Measurements from ENCODE around the gene OLA1.

Gene OLA1

DNA sequence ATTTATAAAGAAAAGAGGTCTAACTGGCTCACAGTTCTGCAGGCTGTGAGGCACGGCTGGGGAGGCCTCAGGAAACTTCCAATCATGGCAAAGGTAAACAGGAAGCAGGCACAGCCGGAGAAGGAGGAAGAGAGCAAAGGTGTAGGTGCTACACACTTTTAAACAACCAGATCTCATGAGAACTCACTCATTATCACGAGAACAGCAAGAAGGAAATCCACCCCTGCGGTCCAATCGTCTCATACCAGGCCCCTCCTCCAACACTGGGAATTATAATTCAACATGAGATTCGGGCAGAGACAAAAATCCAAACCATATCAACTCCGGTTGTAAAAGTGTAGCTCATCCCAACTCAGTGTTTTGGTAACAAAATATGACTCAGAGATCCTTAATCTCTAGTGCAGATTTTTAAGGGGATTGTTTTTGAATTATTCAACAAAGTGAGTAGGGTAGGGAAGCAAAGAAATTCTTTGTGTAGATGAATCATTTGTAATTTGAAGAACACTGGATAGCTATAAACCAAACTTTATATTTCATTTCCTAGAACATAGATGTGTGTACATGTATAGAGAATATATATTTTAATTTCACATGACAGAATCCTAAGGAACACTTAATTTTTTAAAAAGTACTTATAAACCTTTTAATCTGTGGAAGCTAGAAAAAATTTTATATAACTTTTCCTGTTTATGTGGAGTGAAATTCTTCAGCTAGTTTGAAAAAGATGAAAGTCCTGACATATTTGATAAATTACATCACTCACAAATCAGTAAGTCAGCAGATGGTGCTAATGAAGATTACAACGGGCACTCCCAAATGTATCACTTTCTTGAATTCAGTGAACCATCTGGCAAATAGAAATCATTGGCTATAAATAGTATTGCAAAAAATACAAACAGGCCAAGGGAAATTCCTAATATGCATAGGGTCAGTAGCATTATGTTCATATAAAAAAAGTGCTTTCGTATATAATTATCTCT lies 130.1 kb downstream of the OLA1 start:
- no peak for ATAC-seq

- ATAC-seq: no peak
These were observed 136.3 kb downstream of the OLA1 start for GRCh38 chr2:174112073-174112472.

GRCh38 chr2:174108579-174108978 lies 139.8 kb downstream of the OLA1 start:
- no peak for ATAC-seq

- ATAC-seq: no peak
These were observed 141.6 kb downstream of the OLA1 start for GRCh38 chr2:174106736-174107135.

- no peak for ATAC-seq
These were observed 153.8 kb downstream of the OLA1 start for GRCh38 chr2:174094542-174094941.

GRCh38 chr2:174090476-174090875 lies 157.9 kb downstream of the OLA1 start:
- ATAC-seq: no peak

DNA sequence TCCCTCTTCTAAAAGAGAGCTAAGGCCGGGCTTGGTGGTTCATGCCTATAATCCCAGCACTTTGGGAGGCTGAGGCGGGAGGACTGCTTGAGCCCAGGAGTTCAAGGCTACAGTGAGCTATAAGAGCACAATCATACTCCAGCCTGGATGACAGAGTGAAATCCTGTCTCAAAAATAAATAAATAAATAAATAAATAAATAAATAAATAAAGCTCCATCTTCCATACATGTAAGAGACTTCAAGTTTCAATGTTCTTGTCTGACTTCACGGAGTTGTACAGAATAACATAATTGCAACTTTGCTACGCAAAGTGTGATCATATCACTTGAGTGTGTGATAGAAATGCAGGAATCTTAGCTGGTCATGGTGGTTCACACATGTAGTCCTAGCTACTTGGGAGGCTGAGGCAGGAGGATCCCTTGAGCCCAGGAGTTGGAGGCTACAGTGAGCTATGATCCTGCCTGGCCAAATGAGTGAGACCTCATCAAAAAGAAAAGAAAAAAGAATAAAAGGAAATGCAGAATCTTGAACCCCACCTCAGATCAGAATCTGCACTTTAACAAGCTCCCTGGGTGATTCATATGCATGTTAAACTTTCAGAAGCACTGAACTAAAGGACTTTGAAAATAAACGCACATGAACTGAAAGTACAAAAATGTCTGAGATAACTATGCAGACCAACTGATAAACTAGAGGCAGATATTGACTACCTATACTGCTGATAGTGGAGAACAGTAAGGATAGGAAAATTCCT lies 159.4 kb downstream of the OLA1 start:
- ATAC-seq: no peak

DNA sequence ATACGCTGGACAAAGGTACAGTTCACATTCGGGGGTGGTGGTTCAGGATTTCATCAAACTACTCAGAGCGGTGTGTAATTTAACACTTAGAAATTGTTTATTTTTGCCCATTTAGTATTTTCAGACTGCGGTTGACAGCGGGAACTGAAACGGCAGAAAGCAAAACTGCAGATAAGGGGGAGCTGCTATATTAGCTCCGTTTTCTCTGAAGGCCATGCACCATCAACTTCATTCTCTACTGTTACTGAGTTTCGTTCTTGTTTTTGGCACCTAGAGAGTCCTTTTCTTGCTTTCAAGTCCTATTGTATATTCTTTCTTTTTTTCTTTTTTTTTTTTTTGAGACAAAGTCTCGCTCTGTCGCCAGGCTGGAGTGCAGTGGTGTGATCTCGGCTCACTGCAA lies 161.6 kb downstream of the OLA1 start:
- no peak for ATAC-seq

GRCh38 chr2:174085781-174086180 lies 162.6 kb downstream of the OLA1 start:
- no peak for ATAC-seq

DNA sequence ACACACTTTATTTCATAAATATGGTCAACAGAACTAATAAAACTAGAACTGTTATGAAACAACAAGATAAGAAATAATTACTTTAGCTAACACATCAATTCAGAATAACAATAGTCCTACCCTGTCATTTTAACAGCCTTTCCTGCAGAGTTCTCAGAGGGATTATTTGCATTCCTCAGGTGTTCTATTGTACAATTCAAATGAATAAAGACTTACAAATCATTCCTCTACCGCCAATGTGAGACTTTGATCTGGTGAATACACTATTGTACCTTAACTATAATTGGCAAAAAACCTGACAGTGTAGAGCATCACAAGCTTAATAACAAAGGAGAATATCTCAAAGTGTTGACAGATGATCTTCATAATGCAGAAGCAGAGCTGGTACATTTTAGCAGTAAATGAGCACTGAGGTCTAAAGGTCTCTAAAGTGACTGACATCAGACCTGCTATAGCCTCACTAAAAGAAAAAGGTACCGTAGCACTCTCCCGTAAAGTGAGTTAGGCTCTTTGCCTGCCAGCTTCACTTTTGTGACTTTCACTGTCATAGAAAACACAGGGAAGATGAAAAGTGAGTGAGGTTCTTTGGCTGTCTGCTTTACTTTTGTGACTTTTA lies 164.4 kb downstream of the OLA1 start:
- no peak for ATAC-seq

DNA sequence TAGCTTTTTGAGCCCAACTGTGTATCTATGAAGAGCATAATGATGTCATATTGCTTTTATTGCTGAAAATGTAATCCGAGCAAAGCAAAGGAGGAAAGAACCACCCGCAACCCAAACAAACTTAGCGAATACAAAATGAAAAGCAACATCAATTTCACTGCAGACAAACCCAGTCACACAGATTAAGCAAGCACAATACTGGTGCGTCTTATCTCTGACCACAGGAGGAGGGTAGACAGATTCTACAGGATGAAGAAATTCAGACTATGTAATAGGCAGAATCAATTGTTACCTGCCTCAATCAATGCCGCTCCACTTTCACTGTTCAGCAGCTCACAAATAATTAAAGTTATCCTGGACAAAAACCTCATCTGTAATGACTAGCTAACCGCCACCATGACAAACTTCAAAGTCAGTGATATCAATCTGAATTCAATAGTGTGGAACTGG lies 167.6 kb downstream of the OLA1 start:
- ATAC-seq: no peak

DNA sequence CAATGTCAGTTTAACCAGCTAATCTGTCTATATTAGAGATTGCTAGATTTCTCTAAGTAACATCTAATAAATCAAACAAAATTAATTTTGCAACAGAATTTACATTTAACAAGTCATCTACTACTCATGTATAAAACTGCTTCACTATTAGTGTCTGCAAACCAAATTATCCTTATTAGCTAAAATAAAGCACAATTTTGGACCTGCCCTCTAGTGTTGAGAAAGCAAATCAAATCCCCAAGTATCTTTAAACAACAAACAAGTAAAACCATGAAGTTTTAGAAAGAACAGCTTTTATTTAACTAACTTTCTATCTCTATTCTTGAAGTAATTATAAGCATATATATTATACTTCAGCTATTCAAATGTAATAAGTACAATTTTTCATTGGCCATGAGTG lies 170.1 kb downstream of the OLA1 start:
- ATAC-seq: no peak

DNA sequence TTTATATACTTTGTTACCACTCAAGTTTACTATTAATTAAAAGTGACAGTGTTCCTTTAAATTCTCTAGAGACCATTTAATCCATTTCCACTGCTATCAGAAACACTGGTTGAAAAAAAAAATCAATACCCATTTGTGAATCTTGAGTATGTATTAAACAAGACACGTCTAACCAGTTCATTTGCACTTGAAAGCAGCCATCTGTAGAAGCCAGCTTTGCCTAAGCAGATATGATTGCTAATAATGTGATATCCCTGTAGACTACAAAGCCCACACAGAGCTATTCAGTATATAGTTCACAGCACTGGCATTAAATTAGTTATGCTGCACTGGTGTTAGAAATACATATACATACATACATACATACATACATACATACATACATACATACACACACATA lies 171.4 kb downstream of the OLA1 start:
- no peak for ATAC-seq

DNA sequence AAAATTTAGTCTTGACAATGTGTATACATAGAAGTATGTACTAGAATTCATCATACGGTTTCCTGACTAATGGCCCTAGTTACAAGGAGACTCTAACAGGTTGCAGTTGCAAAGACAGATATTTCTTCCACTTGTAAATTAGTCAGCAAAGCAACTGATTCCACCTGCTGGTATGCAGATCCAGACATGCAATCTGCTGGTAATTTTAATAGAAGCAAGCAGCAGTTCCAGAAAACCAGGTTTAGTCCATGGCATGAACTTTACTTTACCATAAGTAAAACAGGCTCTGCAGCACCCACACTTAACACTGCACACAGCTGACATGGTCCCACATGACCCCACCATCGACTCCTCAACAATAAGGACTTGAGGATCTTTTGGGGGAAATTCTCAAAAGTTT lies 172.3 kb downstream of the OLA1 start:
- ATAC-seq: no peak

DNA sequence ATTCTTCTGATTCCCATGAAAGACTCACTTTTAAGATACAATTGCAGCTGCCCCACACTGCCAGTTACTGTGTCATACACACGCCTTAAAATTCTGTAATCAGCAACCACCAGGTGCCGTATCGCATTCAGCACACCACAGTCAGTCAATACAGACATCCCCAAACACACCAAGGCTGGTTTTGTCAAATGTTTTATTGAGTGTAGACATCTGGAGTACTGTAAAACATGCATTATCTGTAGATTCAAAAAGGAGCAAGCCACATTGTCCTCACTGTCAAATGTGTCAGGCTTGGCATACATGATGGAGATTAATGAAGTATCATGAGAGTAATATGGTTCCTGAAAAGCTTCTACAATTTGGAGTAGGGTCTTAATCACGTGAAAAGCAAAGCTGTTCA lies 173.5 kb downstream of the OLA1 start:
- ATAC-seq: no peak

DNA sequence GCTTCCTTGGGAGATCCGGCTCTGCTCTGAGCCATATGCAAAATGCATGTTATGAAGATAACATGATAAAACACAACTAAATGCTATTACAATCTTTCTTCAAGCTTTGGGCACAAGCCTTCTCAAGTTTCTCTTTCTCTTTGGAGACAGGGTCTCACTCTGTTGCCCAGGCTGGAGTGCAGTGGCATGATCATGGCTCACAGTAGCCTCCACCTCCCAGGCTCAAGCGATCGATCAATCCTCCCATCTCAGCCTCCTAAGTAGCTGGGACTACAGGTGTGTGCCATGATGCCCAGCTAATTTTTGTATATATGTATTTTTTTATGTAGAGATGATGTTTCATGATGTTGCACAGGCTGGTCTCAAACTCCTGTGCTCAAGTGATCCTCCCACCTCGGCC lies 175.5 kb downstream of the OLA1 start:
- ATAC-seq: no peak

GRCh38 chr2:174072069-174072468 lies 176.3 kb downstream of the OLA1 start:
- ATAC-seq: no peak

DNA sequence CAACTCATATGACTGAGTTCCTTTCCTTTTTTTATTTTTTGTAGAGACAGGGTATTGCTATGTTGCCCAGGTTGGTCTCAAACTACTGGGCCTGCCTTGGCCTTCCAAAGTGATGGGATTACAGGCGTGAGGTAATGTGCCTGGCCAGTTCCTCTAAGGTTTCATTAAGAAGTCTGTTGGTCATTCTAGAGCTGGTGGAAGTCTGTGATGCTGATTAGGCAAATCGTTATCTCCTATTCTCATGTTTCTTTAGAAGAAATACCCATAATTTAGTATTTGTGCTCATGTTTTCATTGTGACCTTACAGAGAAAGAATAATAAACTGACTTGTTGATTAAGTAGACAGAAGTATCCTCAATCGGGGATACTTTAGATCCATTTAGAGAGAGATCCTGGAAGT lies 177.0 kb downstream of the OLA1 start:
- ATAC-seq: no peak

DNA sequence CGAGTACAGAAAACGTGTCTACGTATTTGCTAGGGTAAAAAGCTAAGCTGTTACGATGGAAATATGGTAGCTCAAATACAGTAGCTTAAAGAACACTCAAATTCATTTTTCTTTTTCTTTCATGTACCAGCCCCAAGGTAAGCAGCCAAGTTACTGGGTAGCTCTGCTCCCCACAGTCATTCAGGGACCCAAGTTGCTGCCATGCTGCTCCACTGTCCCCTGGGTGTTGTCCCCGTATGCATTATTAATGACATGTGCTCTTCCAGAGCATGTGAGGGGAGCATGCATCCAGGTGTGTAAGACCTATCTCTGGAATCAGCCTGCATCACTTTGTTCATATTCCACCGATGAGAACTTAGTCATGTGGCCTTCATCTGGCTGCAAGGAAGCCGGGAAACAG lies 178.1 kb downstream of the OLA1 start:
- ATAC-seq: no peak

DNA sequence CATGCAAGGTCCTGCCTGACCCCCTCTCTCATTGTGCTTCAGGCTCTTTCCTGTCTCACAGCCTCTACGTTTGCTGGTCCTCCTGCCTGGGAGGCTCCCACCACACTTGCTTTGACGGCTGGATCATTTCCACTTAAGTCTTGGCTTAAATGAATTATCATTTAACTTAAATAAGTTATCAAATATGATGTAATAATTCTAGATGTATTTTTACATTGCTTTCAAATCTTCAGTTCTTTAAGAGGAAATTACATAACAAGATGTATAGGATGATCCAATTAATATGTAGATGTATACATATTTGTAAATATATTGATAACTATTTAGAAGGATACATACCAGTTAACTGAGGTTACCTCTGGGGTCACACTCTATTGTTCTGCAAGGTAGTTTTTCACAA lies 180.5 kb downstream of the OLA1 start:
- no peak for ATAC-seq

DNA sequence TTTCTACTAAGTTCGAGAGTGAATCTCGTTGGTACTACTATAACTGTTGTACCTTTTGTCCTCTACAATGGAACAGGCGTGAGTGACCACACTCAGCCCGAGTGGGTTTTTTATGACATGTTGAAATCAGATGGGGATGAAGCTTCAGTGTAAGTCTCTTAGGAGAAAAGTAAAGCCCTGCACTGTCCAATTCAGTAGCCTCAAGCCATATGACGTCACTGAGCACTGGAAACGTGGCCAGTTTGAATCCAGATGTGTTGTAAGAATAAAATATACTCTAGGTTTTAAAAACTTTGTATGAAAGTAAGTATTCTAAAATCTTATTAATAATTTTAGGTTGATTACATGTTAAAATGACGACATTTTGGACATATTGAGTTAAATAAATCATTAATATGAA lies 181.5 kb downstream of the OLA1 start:
- no peak for ATAC-seq

DNA sequence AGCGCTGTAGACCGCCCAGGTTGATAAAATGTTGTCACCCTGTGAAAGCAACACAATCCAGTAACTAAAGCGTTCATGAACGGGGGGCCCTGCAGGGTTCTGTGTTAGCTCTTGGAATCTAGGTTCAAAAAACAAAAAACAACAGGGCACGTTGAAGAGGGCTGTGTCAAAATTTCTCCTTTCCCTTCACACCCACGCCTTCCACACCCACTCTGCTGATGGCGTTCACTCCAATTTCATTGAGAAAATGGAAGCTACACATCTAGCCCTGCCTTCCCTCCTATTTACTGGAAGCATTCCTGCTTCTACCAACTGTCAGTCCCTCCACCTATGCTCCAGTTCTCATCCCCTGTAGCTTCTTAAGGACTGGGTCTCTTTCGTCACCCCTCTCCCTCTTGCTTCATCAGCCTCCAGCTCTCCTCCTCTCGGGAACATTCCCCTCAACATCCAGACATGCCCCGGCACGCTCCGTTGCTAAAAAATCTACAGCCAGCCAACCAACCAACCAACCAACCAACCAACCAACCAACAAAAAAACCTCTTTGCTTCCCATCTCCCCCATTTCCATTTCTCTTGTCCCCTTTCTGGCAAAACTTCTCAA lies 184.7 kb downstream of the OLA1 start:
- no peak for ATAC-seq

DNA sequence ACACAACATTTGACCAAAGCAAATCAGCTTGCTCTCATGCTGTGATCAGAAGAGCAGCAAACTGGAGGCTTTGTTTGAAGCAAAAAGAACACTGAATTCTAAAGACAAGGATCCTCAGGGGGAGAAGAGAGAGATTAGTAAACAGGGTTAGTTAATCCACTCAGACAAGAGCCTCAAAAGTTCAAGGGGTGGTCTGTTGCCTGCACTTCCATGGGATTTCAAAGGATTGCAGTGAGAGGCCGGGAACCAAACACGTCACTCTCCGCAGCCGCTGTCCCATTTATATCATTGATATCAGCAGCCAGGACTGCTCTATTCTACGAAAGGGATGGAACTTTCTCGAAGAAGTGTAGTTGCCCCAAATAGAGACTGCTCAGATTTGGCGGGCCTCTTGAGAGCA lies 185.4 kb downstream of the OLA1 start:
- no peak for ATAC-seq

All from activated CD4-positive, CD25-positive, alpha-beta regulatory T cell treated with anti-CD3 and anti-CD28 coated beads, Interleukin-2, amount 50 U/mL, for 24 hours (primary cell).